ENCODE measurements around the gene CAMK2N1. TPM values are rescaled to one million over a fixed set of nuclear protein-coding genes. Genes with fewer than 3 reads are reported as not detected.

The CAMK2N1 gene
- total RNA-seq, 2 donors from 2014 or later = 12.3 to 22.9 TPM

Other genes starting within 250 kb of the CAMK2N1 start
- gene VWA5B1, start 195.3 kb downstream of the CAMK2N1 start, total RNA-seq = not detected
- 10 to 100 TPM; 20.9 to 21.7 TPM for gene MUL1, start 21.9 kb upstream of the CAMK2N1 start, total RNA-seq
- 1 to 10 TPM; 1.2 to 3.9 TPM for gene FAM43B, start 66.4 kb upstream of the CAMK2N1 start, total RNA-seq
- 1 to 10 TPM; 5.0 to 9.1 TPM for gene CDA, start 102.9 kb upstream of the CAMK2N1 start, total RNA-seq
- gene PINK1, start 147.2 kb upstream of the CAMK2N1 start, total RNA-seq = 10 to 100 TPM; 64.8 to 95.9 TPM
- gene DDOST, start 175.2 kb upstream of the CAMK2N1 start, total RNA-seq = 100 to 1,000 TPM; 118 to 164 TPM
- gene KIF17, start 231.8 kb upstream of the CAMK2N1 start, total RNA-seq = 1 to 10 TPM; 2.9 to 3.2 TPM
- gene SH2D5, start 246.5 kb upstream of the CAMK2N1 start, total RNA-seq = 1 to 10 TPM in 1 of 2 donors, under 1 TPM in 1; 0.14 to 2.1 TPM

Measured in posterior vena cava (tissue), 2 donors.